ENCODE results near the gene CCDC74B.
"Not testable (repeated sequence)": the region's sequence is repeated elsewhere in the genome, so short reads cannot be mapped to it uniquely, and the experiment has no call there.

The CCDC74B gene

DNA sequence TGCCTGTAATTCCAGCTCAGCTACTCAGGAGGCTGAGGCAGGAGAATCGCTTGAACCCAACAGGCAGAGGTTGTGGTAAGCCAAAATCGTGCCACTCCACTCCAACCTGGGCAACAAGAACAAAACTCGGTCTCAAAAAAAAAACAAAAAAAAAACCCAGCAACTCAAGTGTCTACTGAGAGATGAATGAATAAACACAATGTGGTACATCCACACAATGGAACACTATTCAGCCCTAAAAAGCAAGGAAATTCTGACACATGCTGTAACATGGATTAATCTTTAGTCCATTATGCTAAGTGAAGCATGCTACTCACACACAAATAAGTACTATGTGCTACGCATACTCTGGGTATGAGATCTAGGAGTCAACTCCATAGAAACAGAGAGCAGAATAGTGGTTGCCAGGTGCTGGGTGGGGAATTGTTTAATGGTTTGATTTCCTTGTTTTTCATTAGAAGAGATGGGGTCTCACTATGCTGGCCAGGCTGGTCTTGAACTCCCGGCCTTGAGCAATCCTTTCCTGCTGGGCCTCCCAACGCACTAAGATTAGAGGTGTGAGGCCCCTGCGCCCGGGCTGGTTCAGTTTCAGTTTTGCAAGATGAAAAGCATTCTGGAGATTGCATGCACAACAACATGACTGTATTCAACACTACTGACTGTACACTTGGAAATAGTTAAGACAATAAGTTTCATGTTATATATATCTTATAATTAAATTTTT is 20.5 kb upstream of the CCDC74B start:
- no peak for DNase-seq

DNA sequence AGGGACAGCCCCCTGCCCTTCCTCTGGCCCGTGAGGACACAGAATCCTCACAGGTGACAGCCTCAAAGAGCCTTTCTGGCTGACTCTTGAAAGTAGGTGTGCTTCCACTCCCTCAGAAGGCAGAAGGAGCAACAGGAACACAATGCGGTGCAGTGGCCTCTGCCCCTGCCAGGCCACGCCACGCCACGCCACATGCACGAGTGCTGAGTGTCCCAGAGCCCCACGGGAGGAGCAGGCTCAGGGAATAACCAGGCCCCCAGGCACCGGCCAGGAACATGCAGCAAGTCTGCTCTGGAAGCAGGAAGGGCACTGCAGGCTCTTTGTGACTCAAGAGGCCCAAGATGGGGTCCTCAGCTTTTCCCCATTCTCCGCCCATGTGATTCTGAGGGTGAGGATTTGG is 18.1 kb upstream of the CCDC74B start:
- no peak for DNase-seq

DNA sequence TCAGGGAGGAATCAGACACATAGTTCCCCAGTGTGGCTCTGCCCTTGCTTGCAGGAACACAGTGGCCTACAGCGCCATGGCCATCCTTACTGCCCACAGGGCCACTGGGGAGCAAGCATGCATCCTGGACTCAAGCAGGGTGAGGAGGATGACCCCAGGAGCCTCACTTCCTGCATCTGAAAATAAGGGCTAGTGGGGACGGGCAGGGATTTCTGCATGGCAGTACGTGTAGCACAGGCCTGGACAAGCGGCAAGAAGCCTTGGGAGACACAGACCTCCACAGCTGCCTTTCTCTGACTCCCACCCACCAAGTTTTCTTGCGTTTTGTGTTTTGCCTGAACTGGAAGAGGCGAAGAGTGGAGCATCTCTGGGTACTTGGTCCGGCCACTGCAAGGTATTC is 17.6 kb upstream of the CCDC74B start:
- not testable (repeated sequence) for DNase-seq

DNA sequence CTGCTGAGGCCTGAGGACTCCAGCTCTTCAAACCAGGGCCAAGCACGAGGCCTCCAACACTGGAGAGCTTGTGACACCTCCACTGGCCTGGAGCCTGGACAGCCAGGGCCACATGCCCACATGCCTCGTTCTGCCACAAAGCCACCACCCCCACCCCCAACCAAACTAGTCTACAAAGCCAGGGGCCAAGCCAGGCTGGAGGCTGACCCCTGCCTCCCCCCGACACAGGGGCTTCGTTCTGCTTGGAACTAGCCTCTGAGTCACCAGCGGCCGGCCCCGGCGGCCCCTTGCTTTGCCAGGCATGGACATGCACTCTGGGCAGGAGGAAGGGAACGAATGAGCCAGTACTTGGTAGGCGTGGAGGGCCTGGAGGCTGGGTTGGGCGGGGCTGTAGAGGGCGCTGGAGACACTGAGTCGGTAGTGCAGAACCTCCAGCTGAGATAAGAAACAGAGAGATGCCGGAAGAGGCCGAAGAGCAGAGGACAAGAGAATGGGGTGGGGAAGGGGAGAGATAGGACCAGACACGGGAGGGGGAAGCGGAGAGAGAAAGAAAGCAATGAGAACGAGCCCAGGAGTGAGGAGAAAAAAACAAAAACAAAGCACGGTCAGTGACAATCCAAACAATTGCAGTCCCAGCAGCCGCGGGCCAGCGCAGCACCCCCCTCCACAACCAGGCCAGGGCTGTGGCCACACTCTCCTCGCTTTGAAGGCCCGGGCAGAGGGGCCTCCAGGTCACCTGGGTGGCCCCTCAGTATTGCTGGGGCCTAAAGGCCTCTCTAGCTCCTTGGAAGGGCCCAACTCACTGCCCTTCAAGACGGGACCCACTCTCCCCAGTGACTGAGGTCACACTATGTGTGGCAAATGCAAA is 16.2 kb upstream of the CCDC74B start:
- DNase-seq = not testable (repeated sequence)

DNA sequence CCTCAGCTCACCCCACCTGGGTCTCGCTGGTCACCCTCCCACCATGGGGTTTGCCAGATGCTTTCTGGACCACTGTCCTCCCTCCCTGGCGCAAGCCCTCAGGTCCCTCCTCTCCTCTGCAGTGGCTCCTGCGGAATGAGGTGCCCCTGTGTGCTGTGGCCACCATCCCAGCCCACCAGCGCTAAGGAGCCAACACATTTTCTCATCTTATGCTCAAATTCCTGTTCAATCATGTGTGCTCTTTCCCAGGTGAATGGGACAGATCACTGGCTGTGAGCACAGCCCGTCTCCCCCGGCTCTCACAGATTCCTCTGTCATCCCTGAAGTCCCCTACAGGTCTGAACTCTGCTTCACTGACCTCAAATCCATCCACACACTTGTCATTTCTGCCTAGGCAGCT is 15.2 kb upstream of the CCDC74B start:
- no peak for DNase-seq

DNA sequence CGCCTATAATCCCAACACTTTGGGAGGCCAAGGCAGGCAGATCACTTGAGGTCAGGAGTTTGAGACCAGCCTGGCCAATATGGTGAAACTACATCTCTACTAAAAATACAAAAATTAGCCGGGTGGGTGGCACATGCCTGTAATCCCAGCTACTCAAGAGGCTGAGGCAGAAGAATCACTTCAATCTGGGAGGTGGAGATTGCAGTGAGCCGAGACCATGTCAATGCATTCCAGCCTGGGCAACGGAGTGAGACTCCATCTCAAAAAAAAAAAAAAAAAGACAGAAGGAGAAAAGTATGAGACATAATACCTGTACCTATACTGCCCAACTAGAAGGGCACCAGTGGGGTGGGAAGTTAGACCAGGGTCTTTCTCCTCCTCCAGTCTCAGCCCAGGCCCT is 14.5 kb upstream of the CCDC74B start:
- DNase-seq = not testable (repeated sequence)

DNA sequence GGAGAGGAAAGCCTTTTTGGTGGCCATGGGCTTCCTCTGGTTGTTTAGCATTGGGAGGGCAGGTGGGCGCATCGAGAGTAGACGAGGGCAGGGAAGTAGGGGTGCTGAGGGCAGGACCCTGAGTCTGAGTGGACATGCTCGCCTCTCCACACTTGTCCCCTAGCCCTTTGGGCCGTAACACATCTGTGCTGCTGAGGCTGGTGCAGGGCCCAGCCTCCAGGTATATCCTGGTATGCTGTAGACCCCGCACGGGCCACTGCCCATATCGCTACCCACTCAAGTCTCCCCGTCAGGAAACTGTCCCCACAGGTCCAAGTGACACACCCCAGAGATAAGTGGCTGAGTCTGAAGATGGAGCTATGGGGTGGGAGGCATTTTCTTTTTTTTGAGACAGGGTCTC is 13.7 kb upstream of the CCDC74B start:
- no peak for DNase-seq

DNA sequence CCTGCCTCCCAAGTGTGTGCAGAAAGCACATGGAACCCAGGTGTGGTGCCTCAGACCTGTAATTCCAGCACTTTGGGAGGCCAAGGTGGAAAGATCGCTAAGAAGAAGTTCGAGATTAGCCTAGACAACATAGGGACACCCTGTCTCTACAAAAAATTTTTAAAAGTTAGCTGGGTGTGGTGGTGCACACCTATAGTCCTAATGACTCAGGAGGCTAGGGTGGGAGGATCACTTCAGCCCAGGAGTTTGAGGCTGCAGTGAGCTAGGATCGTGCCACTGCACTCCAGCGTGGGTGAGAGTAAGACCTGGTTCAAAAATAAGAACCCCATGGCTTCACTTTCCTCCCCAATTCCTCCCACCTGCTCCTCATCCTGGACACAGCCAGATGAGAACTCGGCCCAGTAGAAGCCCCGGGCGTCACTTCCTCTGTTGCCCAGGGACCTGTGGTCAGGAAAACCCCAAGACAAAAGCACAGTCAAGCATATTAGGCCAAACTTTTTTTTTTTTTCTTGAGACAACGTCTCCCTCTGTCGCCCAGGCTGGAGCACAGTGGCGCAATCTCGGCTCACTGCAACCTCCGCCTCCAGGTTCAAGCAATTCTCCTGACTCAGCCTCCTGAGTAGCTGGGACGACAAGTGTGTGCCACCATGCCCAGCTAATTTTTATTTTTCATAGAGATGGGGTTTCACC is 13.1 kb upstream of the CCDC74B start:
- DNase-seq = not testable (repeated sequence)

DNA sequence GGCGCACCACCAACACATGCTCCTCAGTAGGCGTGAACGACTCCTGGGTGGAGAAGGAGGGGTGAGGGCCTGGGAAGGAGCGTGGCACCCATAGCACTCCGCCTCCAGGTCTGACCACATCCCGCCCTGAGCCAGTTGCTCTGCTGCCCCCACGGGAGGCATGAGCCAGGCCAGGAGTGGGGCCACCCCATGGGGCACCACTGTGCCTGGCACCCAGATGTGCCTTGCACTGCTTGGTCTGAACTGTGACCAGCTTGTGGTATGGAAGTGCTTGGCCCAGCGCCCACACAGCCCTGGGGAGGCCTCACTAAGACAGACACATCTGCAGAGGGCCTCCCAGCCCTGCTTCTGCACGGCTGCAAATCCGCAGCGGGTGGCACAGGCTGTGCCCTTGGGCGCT is 12.4 kb upstream of the CCDC74B start:
- not testable (repeated sequence) for DNase-seq

DNA sequence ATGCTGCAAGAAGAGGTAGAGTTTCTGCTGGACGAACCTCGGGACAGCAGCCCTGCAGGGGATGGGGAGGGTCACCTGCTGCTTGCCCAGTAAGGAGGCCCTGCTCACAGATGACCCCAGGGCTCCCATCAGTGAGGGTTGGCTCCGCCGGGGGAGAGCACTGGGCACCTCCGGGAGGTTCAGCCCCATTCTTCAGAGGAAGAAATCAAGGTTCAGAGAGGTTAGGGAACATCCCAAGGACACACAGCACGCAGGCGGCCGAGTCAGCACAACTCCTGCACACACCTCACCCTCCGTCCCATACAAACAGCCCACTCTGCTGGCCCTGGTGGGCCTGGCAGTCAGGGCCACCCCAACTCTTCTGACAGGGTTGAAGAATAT is 11.7 kb upstream of the CCDC74B start:
- no peak for DNase-seq

DNA sequence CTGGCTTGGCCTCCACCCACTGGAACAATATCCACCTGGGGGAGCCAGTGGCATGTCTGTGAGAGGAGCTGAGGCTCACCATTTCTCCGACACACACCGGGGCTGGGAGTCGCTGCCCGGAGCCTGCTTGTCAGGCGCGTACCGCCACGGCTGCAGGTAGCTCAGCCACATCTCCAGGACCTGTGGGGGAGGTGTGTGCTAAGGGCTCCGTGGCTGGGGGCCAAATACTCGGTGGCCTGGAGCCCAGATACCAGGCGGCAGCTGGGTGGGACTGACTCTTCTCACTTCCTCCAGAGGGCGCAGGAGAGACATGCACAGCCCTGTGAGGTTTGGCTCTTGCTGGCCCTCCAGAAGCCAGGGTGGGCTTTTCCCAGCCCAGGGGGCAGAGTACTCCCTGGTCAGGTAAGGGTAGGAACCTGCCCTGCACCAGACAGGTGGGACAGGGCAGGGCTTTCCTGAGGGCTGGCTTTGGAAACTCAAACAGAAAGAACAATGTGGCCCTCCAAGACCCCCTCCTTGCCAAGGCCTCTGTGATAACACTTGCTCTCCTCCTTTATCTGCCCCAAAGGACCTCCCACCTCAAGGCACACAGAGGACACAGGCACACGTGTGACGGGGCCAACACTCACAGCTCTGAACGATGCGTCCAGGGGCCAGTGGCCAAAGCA is 11.2 kb upstream of the CCDC74B start:
- DNase-seq = peak; percentile 82

DNA sequence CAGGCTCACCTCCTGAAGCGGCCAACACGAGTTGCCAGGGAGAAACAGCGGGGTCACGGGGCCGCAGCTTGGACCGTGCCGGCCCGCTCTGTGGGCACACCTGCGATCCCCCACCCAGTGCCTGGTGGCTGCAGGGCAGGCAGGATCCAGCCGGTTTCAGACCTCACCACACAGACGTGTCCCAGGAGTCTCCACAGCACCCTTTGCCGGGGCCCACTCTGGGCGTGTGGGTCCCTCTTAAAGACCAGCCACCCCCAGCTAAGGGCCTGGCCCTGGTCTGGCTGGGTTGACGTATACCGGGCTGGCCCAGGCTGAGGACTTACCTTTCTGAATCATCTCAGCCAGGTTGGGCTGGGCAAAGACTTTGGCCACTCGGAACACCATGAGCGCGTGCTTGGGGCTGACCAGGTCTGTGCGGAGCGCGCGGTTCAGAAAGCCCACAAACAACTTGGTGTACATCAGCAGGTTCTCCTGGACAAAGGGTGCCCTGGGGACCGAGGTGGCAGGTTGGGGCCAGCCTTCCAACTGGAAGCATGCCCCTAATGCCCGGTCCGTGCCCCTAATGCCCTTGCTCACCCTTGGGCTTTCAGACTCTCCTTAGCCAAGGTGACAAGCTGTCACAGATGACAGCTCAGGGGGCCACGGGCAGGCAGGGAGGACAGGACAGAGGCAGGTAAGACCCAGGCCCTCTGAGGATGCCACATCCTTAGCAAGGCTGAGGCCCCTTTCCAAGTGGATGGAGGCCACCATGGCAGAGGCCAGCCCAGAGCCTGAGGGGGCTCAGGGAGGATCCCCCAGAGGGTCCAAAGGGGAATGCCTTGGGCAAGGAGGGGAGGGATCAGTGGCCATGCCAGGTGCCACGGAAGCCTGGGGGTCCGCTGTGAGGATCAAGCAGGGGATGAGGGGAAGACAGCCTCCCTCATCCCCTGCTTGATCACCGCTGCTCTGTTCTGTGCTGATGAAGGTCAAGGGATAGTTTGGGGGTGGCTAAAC is 10.2 kb upstream of the CCDC74B start:
- no peak for DNase-seq

DNA sequence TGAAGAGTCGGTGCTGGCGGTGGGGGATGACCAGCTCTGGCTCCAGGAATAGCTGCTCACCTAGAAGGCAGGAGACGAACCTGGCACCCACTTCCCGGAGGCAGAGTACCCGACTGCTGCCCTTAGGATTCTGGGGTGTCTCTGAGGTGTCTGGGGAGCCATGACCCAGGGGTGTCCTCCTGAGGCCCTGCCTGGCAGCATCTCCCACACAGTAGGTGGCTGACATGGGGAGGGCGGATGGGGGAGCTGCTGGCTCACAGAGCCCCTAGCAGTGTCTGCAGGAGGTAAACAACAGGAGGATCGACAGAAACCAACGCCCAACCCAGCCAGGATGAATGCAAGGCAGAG is 9.5 kb upstream of the CCDC74B start:
- DNase-seq = not testable (repeated sequence)

DNA sequence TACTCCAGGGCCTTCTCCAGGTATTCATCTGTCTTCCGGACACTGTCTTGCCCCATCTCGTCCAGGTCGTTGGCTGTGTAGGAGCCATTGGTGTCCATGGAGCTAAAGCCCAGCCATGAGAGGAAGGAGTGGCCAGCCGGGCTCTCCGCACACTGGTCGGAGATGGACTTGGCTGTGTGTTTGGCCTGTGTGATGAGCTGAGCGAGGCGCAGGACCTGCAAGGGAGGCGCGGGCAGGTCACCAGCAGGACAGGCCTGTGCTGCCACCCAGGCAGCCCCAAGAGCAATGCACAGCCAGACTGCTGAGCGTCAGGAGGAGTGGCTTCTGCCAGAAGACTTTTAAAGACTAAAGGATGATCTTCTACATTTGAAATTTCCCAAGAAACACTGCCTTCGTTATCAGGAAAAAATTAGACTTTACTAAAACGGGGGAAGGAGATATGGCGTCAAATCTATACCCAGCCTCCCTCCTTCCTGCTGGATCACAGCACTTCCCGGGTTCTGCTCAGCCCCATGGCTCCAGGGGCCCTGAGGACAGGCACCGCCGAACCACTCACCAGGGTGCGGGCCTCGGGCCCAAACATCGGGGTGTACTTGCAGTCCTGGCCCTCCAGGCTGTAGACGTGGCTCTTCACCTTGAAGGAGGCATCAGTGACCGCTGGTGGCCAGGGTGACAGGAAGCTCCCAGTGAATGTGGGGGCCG is 9.0 kb upstream of the CCDC74B start:
- not testable (repeated sequence) for DNase-seq

DNA sequence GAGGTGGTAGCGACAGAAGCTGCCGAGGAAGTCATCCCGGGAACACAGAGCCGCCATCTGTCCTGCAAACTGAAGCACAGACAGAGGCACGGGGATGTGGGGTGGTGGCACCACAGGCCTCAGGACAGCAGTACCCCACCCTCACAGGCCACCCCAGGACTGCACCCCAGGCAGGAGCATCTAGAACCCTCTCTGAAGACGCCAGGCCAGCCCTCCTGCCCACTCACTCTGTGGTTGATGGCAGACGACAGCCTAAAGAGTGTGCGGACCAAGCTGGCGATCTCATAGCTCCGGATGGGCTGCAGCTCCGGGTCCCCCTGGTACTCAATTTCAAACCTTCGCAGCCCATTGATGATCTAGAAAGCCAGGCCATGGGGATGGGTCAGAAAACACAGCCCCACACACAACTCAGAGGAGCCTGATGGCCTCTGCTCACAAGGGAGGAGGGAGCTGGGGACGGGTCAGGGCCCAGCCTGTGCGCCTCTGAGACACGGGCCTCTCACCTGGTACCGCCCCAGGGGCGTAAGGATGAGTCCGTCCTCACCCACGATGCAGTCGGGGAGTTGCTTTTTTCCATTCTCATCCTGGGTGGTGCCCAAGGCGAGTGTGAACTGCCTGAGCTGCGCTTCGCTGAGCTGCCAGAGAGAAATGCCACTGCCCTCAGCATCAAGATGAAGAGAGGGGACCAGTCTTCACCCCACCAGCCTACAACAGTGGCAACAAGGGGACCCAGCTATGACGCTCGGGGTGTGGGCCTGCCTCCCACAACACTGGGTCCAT is 8.1 kb upstream of the CCDC74B start:
- no peak for DNase-seq

DNA sequence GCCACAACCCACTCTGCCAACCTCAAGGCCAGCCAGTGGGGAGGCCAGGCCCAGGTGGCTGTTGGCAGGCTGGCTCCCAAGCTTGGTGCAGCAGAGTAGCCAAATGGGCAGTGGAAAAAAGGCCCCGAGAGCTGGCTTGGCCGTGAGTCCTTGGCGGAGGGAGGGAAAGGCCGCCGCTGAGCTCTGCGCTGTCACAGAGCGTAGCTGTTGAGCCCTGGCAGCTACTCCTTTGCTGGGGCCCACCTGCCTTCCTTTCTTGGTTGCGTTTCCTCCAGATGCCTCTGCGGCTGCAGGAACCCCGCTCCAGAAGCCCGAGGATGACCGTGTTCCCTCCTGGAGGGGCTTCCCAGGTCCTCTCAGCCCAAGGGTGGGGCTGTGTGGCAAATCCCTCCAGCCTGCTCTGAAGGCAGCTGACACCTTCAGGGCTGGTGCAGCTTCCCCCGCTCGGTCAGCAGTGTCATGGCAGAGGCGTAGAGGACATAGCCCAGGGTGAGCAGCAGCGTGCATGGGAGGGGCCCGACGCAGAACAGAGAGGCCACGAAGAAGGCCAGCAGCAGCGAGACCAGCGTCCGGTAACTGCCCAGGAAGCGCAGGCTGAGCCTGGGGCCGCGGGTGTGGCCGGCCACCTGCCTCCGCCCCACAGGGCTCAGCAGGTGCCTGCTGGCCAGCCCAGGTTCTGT is 7.4 kb upstream of the CCDC74B start:
- not testable (repeated sequence) for DNase-seq

DNA sequence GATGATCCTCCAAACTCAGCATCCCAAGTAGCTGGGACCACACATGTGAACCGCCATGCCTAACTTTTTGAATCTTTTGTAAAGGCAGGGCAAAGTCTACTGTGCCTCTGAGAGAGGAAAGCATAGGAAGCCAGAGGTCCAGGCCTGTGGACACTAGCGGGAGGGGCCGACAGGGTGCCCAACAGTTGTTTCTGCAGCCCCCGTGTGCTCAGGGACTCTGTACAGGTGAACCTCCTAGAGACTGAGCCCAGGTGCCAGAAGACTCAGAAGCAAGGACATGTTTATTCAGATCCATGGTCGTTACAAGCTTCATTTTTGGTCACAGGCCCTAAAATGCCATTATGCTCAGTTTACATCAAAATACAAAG is 6.2 kb upstream of the CCDC74B start:
- not testable (repeated sequence) for DNase-seq

DNA sequence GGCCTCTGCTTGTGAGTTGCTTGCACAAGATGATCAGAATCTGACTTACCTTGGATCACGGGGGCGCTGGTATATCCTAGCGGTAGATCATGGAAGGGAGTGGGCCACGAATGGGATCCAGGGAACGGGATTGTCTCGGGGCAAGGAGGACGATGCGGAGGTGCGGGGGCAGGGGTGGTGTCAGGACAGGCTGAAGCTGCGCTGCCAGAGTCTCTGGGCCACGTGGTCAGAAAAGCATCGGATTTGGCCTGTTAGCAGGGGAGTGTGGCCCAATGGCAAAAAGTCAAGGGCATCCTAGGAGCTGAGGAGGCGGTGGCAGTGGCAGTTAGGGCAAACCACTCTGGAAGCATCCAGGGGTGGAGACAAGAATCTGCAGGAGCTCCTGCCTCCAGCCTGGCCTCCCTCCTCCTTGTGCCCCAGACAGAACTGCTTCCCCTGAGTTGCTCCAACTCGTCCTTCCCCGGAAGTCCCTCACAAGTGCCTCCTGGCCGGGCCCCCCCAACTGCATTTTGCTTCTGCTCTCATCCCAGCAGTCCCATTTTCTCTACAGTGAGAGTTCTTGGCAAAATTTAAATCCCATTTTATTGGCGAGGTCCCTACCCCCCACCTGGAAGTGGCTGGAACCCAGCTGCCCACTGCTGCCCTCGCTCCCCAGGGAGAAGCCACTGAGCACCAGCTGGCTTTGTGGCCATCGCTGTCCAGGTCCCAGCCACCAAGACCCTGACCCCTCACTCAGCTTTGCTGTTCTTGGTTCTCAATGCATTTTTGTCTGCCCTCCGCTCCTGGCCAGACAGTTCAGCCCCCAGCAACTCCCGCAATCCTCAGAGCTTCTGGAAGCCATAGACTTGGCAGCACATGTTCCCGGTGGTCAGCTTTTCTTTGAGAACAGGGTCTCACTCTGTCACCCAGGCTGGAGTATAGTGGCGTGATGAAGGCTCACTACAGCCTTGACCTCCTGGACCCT is 5.6 kb upstream of the CCDC74B start:
- no peak for DNase-seq

DNA sequence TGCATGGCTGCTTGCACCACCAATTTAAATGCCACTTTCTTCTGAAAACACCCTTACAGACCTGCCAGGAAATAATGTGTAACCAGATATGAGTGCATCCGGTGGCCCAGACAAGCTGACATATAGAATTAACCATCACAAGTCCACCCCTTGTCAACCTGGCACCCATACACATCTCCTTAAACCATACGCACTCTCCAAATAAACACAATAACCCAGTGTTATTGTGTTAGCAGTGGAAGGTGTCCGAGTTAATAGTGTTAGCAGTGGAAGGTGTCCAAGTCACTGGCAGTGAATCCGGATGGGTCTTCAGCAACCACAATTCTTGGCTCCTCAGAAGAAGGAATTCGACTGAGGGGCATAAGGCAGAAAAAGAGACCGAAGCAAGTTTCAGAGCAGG is 3.6 kb upstream of the CCDC74B start:
- not testable (repeated sequence) for DNase-seq
